Effector memory CD8-positive, alpha-beta T cell (primary cell): ENCODE data around the gene CDH11.

Experiments used
- ATAC-seq: fragments of 150-1000 bp; cut with Tn5 transposase; replicated peaks from 2 replicates; pipeline ENCODE4 v1.10.0; 2021; ENCODE audit warnings: mild to moderate bottlenecking, moderate library complexity
- DNase-seq, 3 experiments: peaks; one replicate each; pipeline ENCODE4 v3.0.0; 2021
- H3K27ac Mint-ChIP-seq, 2 donors: one replicate each; pipeline ENCODE4 v1.8.0; 2022; ENCODE audit warnings: mild to moderate bottlenecking in 2 of 2, mixed read lengths in 2 of 2, moderate library complexity in 2 of 2
- H3K27me3 Mint-ChIP-seq, 2 donors: one replicate each; pipeline ENCODE4 v1.8.0; 2022; ENCODE audit warnings: mixed read lengths in 2 of 2
- H3K36me3 Mint-ChIP-seq: one replicate; pipeline ENCODE4 v1.8.0; 2022; ENCODE audit warnings: mild to moderate bottlenecking, moderate library complexity, mixed read lengths; ENCODE audit not compliant: insufficient read depth
- H3K4me1 Mint-ChIP-seq, 2 donors: one replicate each; pipeline ENCODE4 v1.8.0; 2022; ENCODE audit warnings: low read depth in 2 of 2, mixed read lengths in 2 of 2
- H3K4me3 Mint-ChIP-seq, 2 donors: one replicate each; pipeline ENCODE4 v1.8.0; 2022; ENCODE audit warnings: mild to moderate bottlenecking in 2 of 2, mixed read lengths in 2 of 2, moderate library complexity in 2 of 2
- H3K9me3 Mint-ChIP-seq, 2 donors: one replicate each; pipeline ENCODE4 v1.8.0; 2022; ENCODE audit warnings: mixed read lengths in 2 of 2
- total RNA-seq, 9 experiments: gene quantifications; one replicate each; lab custom pipeline; 2026; lab: John Stamatoyannopoulos, UW

CDH11 gene, protein sequence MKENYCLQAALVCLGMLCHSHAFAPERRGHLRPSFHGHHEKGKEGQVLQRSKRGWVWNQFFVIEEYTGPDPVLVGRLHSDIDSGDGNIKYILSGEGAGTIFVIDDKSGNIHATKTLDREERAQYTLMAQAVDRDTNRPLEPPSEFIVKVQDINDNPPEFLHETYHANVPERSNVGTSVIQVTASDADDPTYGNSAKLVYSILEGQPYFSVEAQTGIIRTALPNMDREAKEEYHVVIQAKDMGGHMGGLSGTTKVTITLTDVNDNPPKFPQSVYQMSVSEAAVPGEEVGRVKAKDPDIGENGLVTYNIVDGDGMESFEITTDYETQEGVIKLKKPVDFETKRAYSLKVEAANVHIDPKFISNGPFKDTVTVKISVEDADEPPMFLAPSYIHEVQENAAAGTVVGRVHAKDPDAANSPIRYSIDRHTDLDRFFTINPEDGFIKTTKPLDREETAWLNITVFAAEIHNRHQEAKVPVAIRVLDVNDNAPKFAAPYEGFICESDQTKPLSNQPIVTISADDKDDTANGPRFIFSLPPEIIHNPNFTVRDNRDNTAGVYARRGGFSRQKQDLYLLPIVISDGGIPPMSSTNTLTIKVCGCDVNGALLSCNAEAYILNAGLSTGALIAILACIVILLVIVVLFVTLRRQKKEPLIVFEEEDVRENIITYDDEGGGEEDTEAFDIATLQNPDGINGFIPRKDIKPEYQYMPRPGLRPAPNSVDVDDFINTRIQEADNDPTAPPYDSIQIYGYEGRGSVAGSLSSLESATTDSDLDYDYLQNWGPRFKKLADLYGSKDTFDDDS
- total RNA-seq: 0 to 0.60 (median 0.07) reads per million in 9 experiments

DNA sequence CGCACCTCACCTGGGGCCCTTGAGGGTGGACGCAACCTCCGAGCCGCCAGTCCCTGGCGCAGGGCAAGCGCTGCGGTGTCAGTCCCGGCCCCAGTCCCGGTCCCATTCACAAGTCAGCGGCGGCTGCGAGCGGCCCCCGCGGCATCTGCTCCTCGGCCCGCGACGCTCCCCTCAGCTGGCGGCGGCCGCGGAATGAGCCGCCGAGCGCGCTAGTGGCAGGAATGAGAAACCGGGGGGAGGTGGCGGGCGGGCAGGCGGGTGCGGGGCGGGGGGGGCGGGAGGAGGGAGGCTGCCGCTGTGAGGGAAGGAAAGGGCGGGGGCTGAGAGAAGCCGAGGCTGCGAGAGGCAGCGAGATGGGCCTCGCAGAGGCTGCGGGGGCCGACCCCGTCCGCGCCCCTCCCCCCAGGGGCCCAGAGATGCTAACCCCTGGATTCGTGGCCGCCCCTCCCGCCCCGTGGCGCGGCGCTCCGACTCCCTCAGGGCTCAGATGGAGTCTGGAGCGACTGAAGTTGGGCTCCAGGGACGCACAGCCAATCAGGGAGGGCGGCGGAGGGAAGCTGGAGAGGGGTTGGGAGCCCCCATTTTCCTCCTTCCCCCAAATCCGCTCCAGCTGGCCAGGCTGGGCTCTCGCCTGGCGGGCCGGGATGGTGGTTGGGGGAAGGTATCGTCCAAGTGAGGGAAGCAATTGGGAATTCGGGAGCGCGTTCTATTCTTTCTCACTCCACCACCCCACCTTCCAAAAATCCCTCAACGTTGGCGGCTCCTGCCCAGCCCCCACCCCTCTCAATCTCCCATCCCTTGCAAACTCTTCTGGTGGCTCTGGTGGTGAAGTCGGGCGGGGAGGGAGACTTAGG, at the start of gene CDH11:
Gene CDH11 (minus strand): TSS at position 194 of the 854 bp plus-strand sequence. CDS start 117,194 bp downstream, outside the sequence.
- H3K27me3 Mint-ChIP-seq: peaks cover 7 to 31% of the 10 kb centered on the region in 2 donors
- H3K4me1 Mint-ChIP-seq: no peaks in the 10 kb centered on the region
- no peaks in the 10 kb centered on the region for H3K36me3 Mint-ChIP-seq
- peaks cover 0 to 2% of the 10 kb centered on the region in 2 donors for H3K9me3 Mint-ChIP-seq
- ATAC-seq (no peak), DNase-seq (no peak)
- H3K4me3 Mint-ChIP-seq: no peak within 1 kb of the TSS
- H3K27ac Mint-ChIP-seq: no peak within 1 kb of the TSS

DNA sequence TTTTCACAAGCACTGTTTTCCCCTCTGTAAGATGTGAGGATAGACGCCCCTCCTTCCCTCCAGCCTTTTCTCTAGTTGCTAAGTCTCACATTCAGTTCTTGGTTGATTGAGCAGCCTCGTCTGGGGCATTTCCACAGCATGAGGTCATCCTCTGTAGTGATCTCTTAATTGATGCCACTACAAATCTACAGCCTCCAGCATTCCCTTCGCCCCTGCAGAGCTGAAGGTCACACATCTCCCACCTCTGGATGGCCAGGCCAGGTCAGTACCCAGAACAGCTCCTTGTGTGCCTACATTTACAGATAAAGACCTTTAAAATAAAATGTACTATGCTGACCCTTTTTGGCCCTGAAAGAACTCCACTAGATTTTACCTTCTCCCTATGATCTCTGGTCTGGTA, 32.5 kb upstream of the CDH11 start:
- H3K4me1 Mint-ChIP-seq: no peaks in the 10 kb centered on the region
- no peaks in the 10 kb centered on the region for H3K27me3 Mint-ChIP-seq
- DNase-seq (no peak), ATAC-seq (no peak)
- no peak overlapping the region for H3K27ac Mint-ChIP-seq
- no peaks in the 10 kb centered on the region for H3K36me3 Mint-ChIP-seq
- peaks cover 10 to 20% of the 10 kb centered on the region in 2 donors for H3K9me3 Mint-ChIP-seq
- no peak overlapping the region for H3K4me3 Mint-ChIP-seq

GRCh38 chr16:65153365-65154105, 31.7 kb upstream of the CDH11 start:
- Mint-ChIP-seq H3K4me1 (no peaks in the 10 kb centered on the region), H3K27ac (no peak overlapping the region), H3K36me3 (no peaks in the 10 kb centered on the region), H3K9me3 (peaks cover 15 to 20% of the 10 kb centered on the region in 2 donors), H3K27me3 (no peaks in the 10 kb centered on the region), H3K4me3 (no peak overlapping the region)
- ATAC-seq (no peak), DNase-seq (no peak)

DNA sequence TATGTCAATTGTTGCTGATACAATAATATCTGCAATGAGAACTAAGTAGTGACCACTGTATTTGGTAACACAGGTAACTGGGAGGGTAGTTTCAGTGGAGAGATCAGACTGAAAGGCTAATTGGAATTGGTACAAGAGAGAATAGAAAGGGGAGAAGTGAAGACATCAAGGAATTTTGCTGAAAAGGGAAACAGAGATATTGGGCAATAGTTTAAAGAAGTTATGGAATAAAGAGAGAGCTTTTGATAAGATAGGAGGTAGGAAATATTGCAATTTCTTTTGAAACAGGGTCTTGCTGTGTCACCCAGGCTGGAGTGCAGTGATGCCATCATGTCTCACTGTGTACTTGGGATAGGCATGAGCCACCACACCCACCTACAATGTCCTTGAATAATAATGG, 26.9 kb upstream of the CDH11 start:
- Mint-ChIP-seq H3K4me1 (no peaks in the 10 kb centered on the region), H3K27me3 (no peaks in the 10 kb centered on the region), H3K27ac (no peak overlapping the region), H3K9me3 (peaks cover 8 to 18% of the 10 kb centered on the region in 2 donors), H3K4me3 (no peak overlapping the region), H3K36me3 (no peaks in the 10 kb centered on the region)
- ATAC-seq: no peak
- DNase-seq: no peak

DNA sequence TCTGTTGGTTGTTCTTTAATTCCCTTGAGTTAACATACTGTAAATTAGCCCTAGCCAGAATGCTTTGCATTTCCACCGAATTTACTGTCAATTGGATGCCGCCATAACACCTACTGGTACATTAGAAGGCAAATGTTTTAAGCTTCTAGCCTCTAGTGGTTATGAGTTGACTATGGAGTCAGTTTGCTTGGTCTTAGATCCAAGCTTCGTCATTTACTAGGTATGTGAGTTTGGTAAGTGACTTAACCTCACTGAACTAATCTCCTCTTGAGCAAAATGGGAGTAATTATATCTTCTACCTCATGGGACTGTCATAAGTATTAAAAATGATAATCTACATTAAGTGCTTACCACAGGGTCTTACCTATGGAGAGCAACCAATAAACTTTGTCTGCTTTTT, 20.4 kb upstream of the CDH11 start:
- no peaks in the 10 kb centered on the region for H3K27me3 Mint-ChIP-seq
- DNase-seq: no peak
- H3K27ac Mint-ChIP-seq: no peak overlapping the region
- H3K4me1 Mint-ChIP-seq: no peaks in the 10 kb centered on the region
- H3K4me3 Mint-ChIP-seq: no peak overlapping the region
- ATAC-seq: no peak
- H3K9me3 Mint-ChIP-seq: peaks cover 4 to 15% of the 10 kb centered on the region in 2 donors
- H3K36me3 Mint-ChIP-seq: no peaks in the 10 kb centered on the region

GRCh38 chr16:65136681-65137080, 14.8 kb upstream of the CDH11 start:
- Mint-ChIP-seq H3K27ac (no peak overlapping the region), H3K4me1 (no peaks in the 10 kb centered on the region), H3K9me3 (peaks cover 14 to 25% of the 10 kb centered on the region in 2 donors), H3K27me3 (no peaks in the 10 kb centered on the region), H3K4me3 (no peak overlapping the region), H3K36me3 (peaks cover 2% of the 10 kb centered on the region)
- DNase-seq (no peak), ATAC-seq (no peak)

DNA sequence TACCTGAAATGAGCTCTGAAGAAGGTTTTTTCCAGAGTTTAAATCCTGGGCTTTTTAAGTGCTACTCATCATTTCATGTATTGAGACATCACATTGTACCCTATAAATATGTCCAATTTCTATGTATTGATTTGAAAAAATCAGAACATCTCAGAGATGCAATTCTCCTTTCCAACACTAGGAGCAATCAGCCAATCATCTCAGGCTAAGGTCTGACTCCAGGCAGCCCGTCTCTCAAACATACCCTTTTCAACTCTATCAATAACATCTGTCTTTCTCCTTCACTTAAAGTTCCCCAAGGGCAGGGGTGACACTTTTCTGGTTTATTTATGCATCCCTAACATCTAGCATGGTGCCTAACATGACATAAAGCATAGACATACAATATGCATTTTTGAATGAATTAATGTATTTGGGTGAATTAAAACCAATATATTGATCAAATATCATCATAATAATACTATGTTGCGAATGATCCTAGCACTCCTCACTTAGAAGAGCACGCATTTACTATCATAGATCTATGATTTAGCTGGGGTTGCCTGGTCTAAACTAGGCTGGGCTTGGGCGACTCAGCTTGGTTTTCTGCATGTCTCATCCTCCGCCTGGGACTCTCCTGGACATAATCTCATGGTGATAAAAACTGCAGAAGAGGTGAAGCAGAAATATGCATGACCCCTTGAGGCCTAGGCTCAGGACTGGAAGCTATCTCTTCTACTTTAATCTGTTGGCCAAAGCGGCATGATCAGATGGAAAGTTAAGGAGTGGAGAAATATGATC, 5.2 kb upstream of the CDH11 start:
- H3K27ac Mint-ChIP-seq: no peak overlapping the region
- H3K4me1 Mint-ChIP-seq: no peaks in the 10 kb centered on the region
- ATAC-seq (no peak), DNase-seq (no peak)
- peaks cover 0 to 21% of the 10 kb centered on the region in 2 donors for H3K27me3 Mint-ChIP-seq
- no peak overlapping the region for H3K4me3 Mint-ChIP-seq
- H3K36me3 Mint-ChIP-seq: no peaks in the 10 kb centered on the region
- H3K9me3 Mint-ChIP-seq: peaks cover 3 to 13% of the 10 kb centered on the region in 2 donors

- H3K9me3 Mint-ChIP-seq: peaks cover 0 to 6% of the 10 kb centered on the region in 2 donors
- DNase-seq: no peak
- no peak for ATAC-seq
- no peak overlapping the region for H3K27ac Mint-ChIP-seq
- peaks cover 0 to 21% of the 10 kb centered on the region in 2 donors for H3K27me3 Mint-ChIP-seq
- no peaks in the 10 kb centered on the region for H3K36me3 Mint-ChIP-seq
- H3K4me3 Mint-ChIP-seq: no peak overlapping the region
- H3K4me1 Mint-ChIP-seq: no peaks in the 10 kb centered on the region
These were observed 4.0 kb upstream of the CDH11 start for GRCh38 chr16:65125871-65126270.

GRCh38 chr16:65125322-65125721, 3.5 kb upstream of the CDH11 start:
- Mint-ChIP-seq H3K27ac (no peak overlapping the region), H3K4me1 (no peaks in the 10 kb centered on the region), H3K27me3 (peaks cover 3 to 26% of the 10 kb centered on the region in 2 donors), H3K9me3 (peaks cover 0 to 6% of the 10 kb centered on the region in 2 donors), H3K36me3 (no peaks in the 10 kb centered on the region), H3K4me3 (no peak overlapping the region)
- ATAC-seq (no peak), DNase-seq (no peak)

- H3K27ac Mint-ChIP-seq: no peak overlapping the region
- no peaks in the 10 kb centered on the region for H3K36me3 Mint-ChIP-seq
These were observed 2.7 kb upstream of the CDH11 start for GRCh38 chr16:65124596-65124995.

DNA sequence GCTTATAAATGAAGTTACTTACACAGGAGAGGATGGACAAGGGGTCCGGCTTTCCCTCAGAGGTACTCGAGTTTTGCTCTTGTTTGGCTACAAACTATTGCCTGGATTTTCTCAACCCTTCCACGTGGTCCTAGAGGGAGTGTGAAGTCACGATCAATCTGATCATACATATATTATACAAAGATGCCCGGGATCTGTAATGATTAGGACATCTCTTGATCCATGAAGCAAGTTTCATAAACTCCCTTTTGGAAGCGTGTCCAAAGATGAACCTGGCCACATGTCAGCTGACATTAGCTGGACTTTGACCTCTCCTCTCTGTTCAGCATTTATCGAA, 2.3 kb upstream of the CDH11 start:
- H3K27me3 Mint-ChIP-seq: peaks cover 7 to 31% of the 10 kb centered on the region in 2 donors
- no peaks in the 10 kb centered on the region for H3K36me3 Mint-ChIP-seq
- ATAC-seq (no peak), DNase-seq (no peak)
- H3K27ac Mint-ChIP-seq: no peak overlapping the region
- H3K4me3 Mint-ChIP-seq: no peak overlapping the region
- peaks cover 0 to 6% of the 10 kb centered on the region in 2 donors for H3K9me3 Mint-ChIP-seq
- no peaks in the 10 kb centered on the region for H3K4me1 Mint-ChIP-seq

More at GRCh38 chr16:65124596-65124995, 2.7 kb upstream of the CDH11 start:
- Mint-ChIP-seq H3K27me3 (peaks cover 7 to 31% of the 10 kb centered on the region in 2 donors), H3K4me3 (no peak overlapping the region), H3K9me3 (peaks cover 0 to 6% of the 10 kb centered on the region in 2 donors), H3K4me1 (no peaks in the 10 kb centered on the region)
- ATAC-seq (no peak), DNase-seq (no peak)
